NCI-H2227 (cell line): ENCODE results near the gene TNFRSF1A.

Experiments
- DNase-seq: peaks from one replicate; lab custom pipeline; 2025; ENCODE audit not compliant: unreplicated experiment; lab: John Stamatoyannopoulos, UW

TNFRSF1A gene

DNA sequence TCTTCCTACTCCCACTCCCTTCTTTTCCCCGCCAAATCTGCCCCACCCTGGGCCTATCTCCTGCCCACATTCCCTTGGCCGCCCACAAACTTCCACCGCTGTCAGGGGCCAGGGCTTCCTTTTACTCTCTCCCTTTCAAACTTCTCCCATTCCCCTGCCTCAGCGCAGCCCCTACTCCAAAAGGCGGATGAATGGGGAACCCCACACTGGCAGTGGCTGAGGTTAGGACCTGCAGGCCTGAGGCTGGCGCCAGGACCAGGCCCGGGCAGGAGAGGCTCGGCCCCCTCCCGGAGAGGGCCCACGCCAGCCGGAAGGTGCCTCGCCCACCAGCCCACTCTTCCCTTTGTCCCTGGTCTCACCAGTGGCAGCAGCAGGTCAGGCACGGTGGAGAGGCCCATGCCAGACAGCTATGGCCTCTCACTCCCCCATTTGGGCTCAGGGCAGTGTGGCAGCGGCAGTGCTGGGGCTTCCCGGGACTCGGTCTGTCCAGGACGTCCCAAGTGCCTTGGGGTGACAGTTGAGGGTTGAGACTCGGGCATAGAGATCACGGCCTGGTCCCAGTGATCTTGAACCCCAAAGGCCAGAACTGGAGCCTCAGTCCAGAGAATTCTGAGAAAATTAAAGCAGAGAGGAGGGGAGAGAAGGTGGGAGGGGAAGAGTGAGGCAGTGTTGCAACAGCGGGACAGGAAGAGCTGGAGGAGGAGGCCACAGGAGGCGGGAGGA, at the start of gene TNFRSF1A:
Gene TNFRSF1A (minus strand): TSS at position 660 of the 723 bp plus-strand sequence. CDS start 262 bp downstream, at position 398.
- DNase-seq, result no peak

DNA sequence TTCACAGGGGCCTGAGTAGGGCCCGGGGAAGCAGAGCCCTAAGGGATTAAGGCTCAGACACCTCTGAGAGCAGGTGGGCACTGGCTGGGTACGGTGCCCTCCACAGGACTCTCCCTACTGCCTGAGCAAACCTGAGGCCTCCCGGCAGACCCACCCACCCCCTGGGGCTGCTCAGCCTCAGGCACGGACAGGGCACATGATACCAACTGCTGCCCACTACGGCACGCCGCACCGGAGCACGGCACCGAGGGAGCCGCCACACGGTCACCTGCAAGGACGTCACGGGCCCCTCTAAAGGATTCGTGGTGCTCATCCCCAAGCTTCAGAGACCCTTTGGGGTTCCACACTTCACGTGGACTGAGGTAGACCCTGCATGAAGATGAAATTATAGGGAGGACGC, 49.1 kb upstream of the TNFRSF1A start:
- no peak for DNase-seq

DNA sequence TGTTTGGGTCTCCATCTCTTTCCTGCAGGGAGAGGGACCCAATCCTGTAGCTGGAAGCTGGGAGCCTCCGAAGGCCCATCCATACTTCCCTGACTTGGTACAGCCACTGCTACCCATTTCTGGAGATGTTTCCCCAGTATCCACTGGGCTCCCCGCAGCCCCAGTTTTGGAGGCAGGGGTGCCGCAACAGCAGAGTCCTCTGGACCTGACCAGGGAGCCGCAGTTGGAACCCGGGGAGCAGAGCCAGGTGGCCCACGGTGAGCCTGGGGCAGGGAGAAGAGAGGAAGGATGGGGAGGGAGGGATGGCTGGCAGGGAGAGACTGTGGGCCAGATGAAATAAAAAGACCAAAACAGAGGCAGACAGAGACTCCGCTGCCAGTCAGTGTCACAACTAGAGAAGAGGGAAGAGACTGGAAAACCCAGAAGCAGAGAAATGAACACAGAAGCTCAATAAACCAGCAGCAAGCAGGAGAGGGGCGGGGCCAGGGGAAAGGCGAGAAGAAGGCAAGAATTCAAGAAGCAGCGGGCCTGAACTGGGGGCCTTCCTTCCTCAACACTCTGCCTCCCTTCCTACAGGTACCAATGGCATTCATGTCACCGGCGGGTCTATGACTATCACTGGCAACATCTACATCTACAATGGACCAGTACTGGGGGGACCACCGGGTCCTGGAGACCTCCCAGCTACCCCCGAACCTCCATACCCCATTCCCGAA, 48.4 kb upstream of the TNFRSF1A start:
- DNase-seq, result no peak

DNA sequence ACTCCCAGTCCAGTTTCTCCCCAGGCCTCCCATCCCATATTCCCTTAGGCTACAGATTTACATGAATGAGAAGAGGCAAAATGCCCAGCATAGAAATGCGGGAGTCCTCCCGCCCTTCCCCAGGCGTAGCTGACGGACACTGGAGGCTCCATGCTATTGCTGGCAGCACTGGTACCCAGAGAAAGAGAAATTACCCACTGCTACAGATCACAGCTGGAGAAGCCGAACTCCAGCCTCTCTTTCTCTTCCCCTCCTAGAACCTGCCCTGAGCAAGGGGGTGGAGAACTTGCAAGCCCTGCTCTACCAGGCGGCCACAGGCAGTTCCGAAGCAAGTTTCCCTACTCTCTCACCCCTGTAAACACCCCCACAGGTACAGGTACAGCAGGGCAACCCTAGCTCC, 45.7 kb upstream of the TNFRSF1A start:
- no peak for DNase-seq

DNA sequence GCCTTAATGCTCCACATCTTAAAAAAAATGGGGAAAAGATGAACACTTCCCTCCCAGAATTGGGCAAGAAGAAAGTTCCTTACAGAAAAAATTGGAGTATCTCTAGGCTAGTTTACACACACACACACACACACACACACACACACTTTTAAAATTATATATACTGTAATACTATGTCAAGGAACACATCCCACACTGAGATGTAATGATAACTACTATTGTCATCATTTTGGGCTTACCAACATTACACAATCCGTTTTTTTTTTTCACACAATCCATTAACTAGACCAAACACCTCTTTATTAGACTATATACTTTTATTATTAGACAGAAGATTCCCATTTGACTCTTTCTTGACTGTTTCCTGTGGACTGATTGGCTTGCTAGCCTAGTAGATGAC, 44.6 kb upstream of the TNFRSF1A start:
- DNase-seq, result no peak

DNA sequence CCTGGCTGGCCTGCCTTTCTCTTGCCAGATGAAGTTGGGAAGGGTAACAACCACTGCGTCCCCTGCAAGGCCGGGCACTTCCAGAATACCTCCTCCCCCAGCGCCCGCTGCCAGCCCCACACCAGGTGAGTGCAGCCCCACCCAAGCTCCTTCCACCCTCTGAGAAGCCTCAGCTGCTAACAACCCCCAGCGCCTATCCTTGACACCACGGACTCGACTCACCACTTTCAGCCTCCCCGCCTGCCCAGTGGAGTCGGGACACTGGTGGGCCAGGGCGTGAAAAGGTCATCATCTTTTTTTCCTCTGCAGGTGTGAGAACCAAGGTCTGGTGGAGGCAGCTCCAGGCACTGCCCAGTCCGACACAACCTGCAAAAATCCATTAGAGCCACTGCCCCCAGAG, 44.2 kb upstream of the TNFRSF1A start:
- no peak for DNase-seq

DNA sequence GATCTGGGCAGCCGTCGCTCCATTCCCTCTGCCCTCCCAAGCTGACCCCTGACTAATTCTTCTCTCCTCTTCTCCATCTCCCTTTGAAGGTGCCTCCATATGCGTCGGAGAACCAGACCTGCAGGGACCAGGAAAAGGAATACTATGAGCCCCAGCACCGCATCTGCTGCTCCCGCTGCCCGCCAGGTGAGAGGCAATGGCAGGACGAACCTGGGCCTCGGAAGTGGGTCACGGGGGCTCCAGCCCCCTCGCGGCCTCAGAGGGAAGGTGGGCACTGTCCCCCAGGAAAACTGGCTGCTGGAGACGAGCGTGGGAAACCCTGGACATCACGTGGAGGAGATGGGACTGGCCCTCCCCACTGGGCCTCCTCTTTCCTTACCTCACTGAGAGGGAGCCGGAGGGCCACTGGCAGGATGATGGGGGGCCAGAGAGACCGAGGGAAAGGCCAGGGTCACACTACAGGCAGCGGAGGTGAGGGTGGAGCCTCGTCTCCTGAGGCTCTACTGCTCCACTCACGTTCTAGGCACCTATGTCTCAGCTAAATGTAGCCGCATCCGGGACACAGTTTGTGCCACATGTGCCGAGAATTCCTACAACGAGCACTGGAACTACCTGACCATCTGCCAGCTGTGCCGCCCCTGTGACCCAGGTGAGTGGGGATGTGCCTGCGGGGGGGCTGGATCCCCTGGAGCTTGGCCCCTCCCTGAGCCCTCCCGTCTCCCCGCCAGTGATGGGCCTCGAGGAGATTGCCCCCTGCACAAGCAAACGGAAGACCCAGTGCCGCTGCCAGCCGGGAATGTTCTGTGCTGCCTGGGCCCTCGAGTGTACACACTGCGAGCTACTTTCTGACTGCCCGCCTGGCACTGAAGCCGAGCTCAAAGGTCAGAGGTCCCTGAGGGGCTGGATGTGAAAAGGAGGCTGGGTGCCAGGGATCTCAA, 42.9 kb upstream of the TNFRSF1A start:
- DNase-seq, result no peak

DNA sequence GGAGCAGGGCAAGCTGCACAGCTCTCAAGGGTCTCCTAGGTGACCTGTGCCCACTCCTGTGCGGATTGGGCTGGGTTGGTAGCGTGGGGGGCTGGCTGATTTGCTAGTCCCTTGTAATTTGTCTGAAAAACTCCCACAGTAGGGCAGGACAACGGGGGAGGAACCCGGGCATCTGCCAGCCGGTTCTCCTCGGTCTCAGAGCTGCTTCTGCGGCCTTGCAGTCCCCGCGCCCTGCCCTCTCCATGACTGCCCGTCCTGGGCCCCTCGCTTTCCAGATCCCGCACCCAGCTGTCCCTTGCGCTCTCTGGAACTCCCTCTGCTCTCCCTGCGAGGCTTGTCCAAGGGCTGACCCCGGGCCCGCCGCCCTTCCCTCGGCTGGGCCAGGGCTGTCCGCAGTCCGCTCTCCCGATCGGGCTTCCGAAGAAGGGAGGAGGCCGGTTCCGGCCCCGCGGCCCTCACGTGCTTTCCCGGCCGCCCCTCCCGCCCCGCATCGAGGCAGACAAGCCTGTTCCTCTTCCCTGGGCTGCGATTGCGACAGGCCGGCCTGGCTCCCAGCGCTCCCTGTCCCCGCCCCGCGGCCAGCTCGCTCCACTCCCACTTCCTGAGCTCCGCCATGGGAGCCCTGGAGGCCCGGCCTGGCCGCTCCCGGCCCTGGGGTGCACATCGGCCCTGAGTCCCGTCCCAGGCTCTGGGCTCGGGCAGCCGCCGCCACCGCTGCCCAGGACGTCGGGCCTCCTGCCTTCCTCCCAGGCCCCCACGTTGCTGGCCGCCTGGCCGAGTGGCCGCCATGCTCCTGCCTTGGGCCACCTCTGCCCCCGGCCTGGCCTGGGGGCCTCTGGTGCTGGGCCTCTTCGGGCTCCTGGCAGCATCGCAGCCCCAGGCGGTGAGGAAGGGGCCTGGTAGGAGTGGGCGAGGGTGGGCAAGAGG, 42.0 kb upstream of the TNFRSF1A start, which contains the start of gene LTBR:
Gene LTBR (plus strand): TSS at position 591 of the 927 bp plus-strand sequence. CDS start 197 bp downstream, at position 788.
- DNase-seq, result no peak

DNA sequence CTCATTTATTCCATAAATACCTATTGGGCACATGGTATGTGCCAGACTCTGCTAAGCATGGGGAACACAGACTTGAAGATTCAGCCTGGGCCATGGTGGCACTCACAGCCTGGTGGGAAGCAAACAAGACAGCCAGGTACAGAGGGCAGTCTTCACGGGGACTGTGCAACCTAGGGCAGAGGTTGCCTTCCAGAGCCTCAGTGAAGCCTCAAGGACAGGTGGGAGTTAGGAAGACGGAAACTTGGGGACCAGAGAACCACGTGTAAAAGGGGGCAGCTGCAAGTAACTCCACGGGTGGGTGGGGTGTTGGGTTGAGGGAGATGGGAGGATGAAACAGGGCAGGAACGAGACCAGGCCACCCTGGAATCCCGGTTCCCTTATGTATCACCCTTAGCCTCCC, 41.1 kb upstream of the TNFRSF1A start:
- DNase-seq, result no peak

DNA sequence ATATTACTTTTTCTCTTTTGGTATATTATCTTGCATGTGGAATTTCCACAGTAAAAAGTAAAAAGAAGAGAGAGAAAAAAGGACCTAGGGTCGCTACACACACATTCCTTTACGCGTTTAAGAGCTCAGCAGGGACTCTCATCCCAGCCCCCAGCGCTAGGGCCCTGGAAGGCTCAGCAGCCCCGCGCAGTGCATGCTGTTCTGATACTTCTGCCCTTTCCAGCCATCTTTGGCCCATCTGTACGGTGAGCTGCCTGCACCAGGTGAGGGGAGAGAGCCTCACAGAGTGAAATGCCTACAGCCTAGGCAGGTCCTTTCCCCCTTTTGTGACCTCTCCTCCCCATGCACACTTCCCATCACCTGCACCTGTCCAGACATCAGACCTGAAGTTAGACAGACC, 40.5 kb upstream of the TNFRSF1A start:
- DNase-seq, result no peak

DNA sequence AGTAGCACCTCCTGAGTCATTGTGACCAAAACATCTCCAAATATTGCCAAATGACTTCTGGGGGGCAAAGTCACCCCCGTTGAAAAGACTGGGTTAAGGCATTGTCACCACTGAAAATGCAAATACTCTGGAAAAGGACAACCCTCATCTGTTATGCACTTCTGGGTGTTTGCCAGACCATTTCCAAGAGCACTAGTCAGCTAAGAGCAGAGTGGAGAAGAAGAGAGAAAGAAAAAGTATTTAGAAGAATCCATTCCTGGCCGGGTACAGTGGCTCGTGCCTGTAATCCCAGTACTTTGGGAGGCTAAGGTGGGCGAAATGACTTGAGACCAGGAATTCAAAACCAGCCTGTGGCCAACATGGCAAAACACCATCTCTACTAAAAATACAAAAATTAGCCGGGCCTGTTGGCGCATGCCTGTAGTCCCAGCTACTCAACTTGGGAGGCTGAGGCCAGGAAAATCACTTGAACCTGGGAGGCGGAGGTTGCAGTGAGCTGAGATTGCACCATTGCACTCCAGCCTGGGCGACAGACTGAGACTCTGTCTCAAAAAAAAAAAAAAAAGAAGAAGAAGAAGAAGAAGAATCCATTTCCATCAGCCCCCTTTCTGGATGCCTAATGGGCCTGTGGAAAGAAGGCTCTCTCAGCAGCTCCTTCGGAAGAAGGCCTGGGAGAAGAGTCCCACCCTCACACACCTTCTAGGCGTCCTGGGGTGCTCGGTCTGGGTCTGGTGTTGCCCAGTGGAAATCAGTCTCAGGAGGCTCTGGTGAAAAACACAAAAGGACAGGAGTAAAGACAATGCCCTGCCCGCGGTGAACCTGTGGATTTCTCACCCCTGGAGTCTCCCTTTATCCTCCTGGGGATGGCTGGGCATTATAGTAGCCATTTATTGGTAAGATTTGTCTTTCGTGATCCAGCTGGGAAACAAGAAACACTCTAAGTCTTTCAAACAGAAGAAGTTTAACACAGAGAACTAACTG, 38.6 kb upstream of the TNFRSF1A start:
- DNase-seq, result no peak

DNA sequence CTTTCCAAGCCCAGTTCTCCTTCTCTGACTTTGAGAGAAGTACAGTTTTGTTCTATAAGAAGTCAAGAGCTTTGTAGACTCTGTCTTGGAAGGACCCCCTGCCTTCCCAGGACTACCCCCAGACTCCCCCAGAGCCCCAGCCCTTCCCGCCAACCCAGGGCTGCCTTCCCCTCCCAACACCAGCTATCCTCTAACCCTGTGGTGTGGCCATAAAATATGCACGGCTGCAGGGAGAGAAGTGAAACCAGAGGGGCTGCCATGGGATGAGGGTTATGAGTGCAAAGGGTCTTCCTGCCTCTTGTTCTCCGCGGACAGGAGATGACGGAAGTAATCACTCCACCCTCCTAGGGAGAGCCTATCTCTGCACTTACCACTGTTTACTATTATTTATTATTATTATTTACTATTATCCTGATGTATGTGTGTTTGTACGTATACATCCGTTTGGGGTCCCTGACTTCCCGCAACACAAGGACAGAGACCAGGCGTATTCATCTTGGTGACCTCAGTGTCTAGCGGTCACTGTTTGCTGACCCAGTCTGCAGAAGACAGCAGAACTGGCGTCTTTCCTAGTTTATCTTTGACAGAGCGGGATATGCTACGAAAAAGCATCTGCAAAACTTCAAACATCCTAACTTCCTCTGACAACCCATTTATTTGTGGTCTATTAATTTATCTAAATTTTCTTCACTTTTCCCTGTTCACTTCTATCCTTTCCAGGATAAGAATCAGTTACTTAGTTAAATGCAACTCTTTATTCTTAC, 37.0 kb upstream of the TNFRSF1A start:
- DNase-seq, result no peak

DNA sequence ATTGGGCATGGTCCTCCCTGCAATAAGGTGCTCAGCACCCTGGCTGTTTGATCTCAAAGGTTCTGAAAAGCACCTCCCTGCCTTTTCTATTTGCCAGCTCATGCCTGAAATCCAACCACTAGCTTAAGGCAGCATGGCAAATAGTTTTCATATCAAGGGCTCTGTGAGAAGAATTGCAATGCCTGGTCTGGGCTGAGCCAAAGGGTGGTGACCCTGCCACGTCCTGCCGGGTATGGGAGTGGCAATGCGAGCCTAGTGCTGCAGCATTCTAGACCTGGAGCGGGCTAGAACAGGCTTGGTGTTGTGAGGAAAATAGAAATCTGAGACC, 35.8 kb upstream of the TNFRSF1A start:
- no peak for DNase-seq

DNA sequence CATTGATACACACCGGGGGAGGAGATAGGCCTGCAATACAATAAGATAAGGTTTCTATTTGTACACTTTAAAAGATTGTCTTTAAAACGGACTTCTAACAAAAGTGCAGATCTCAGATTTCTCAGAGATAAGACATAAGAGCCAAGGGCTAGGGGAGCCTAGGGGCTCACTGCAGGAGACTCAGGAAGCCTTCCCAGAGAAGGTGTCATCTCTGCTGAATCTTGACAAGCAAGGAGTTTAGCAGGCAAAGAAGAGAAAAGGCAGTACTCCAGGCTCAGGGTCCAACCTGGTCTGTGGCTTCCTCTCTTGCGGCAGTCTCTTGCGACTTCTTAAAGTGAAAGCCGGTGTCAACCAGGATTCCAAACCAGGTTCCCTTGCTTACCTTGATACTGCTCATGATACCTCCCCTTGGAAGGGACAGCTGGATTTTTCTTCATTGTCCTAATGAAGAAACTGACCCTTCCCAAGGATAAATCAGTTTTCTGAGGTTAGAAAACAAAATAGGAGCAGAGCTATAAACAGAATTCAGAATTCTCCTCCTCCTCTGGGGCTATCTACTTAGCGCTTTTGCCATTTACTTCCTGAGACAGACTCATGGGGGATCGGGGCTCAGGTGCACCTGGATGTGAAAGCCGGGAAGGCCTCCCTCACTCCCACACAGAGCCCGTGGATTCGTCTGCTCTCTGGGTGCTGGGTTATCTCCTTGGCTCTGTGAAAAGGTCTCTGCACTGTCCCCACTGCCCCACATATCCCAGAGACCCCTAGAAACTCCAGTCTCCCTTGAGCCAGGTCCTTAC, 35.2 kb upstream of the TNFRSF1A start:
- DNase-seq, result no peak

DNA sequence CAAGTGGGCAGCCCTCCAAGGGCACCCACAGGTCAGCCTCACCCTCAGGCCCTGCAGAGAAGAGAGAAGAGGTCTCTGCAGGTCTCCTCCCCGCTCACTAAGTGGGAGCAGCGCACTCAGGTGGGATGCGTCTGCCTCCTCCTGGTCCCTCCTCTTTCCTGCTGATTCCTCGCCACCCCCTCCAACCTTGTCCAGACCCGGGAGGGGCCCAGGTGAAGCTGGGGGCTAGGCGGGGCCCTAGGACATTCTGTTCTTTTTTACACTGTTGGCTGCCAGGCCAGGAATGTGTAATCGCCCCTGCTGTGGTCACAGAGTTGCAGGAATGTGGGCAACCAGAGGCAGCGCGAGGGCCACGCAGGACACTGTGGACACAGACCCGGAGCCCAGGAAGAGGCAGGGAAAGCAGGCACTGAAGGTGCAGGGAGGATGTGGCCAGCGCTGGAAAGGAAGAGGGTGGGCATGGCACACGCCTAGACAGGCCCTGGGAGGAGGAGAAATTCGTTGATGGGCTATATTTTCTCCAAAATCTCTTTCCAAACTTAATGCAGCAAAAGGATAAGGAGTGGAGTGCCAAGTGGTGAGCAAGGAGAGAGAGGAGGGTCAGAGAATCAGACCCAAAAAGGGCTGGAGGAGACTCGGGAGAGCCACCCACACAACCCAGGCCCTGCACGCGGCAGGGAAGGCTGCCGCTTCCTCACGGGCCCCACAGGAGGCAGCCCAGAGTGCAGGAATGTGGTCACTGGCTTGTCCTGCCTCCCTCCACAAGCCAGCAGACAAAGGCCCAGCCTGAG, 34.4 kb upstream of the TNFRSF1A start:
- no peak for DNase-seq

DNA sequence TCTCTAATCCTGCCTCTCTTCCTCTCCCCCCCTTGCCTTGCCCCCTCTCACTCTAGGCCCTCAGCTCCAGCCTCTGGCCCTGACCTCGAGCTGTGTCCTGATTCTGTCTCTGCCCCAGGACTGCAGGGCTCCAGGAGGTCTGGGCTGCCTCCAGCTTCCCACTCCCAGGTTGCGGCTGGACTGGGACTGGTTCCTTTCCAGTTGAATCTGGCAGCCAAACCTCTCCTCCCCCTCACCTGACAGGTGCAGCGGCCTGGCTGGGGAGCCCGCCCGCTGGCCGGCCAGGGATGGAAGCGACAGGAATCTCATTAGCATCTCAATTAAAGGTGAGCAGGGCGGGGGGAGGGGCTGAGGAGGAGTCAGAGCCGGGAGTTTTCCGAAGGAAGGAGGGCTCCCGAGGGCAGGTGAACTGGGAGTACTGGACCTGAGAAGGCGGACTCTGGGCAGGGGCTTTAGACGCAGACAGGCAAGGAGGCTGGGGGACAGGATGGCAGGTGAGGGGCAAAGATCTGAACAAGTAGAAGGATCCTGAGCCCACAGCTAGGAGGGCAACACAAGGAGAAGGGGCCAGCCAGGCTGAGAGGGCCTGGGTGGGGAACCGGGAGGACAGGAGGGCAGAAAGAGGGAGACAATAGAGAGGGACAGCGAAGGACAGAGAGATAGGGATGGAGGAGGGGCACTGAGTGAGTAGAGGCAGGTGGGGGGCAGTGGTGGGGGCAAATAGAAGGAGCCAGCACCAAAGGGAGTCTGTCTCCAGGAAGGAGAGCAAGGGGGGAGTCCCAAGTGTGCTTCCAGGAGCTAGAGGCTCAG, 33.6 kb upstream of the TNFRSF1A start, which contains the start of gene SCNN1A:
Gene SCNN1A (minus strand): TSS at position 295 of the 810 bp plus-strand sequence. CDS start 780 bp downstream, outside the sequence.
- DNase-seq, result no peak
